NCI-H2196 treated with DMSO at 0.1 percent for 48 hours (cell line): ENCODE data around the gene CIB1.

Experiments used
- DNase-seq: peaks from one replicate; lab custom pipeline; 2025; ENCODE audit not compliant: unreplicated experiment; lab: John Stamatoyannopoulos, UW

Gene CIB1

GRCh38 chr15:90241343-90242192 lies 7.8 kb upstream of the CIB1 start:
- DNase-seq, result no peak

- no peak for DNase-seq
Observed at GRCh38 chr15:90240856-90241255, 7.1 kb upstream of the CIB1 start.

- DNase-seq, result no peak
Observed at GRCh38 chr15:90239371-90239770, 5.6 kb upstream of the CIB1 start.

- no peak for DNase-seq
Observed at GRCh38 chr15:90234096-90234988, 601 bp upstream of the CIB1 start, which contains the start of gene GDPGP1. TSS of gene GDPGP1 (plus strand) at chr15:90234209. CDS start at chr15:90240909, 6,700 bp downstream.

- DNase-seq, result no peak
Observed at GRCh38 chr15:90232941-90233386, 777 bp downstream of the CIB1 start.

GRCh38 chr15:90232196-90232595 lies 1.5 kb downstream of the CIB1 start:
- DNase-seq, result no peak

- DNase-seq, result no peak
Observed at GRCh38 chr15:90231028-90232017, 2.4 kb downstream of the CIB1 start.

GRCh38 chr15:90230610-90231009 lies 3.1 kb downstream of the CIB1 start:
- DNase-seq, result no peak

GRCh38 chr15:90230071-90230494 lies 3.7 kb downstream of the CIB1 start:
- DNase-seq, result no peak

GRCh38 chr15:90228960-90229359 lies 4.8 kb downstream of the CIB1 start:
- no peak for DNase-seq

GRCh38 chr15:90227816-90228772 lies 5.6 kb downstream of the CIB1 start:
- no peak for DNase-seq

- no peak for DNase-seq
Observed at GRCh38 chr15:90227336-90227735, 6.4 kb downstream of the CIB1 start.

GRCh38 chr15:90225504-90226234 lies 8.1 kb downstream of the CIB1 start:
- no peak for DNase-seq

GRCh38 chr15:90225047-90225446 lies 8.7 kb downstream of the CIB1 start:
- no peak for DNase-seq

- no peak for DNase-seq
Observed at GRCh38 chr15:90223441-90224165, 10.1 kb downstream of the CIB1 start.

- DNase-seq, result no peak
Observed at GRCh38 chr15:90222547-90222946, 11.2 kb downstream of the CIB1 start.

GRCh38 chr15:90221246-90221900 lies 12.4 kb downstream of the CIB1 start:
- DNase-seq, result peak; percentile 24
